OCI-LY1 (cell line): Measurements from ENCODE around the gene KAT2A.

Source experiments
- EZH2 ChIP-seq: fragments of 200-600 bp; sonication (generic), shearing (Covaris generic); IDR thresholded peaks from 2 replicates; pipeline ENCODE4 v1.8.0; 2017; ENCODE audit warnings: borderline replicate concordance, mixed run types, mild to moderate bottlenecking, antibody characterized with exemption, low read length, moderate library complexity, mixed read lengths
- TF ChIP-seq, protein P1 (sequence below): fragments of 200-600 bp; sonication (generic), shearing (Covaris generic); IDR thresholded peaks from 2 replicates; pipeline ENCODE4 v1.5.1; 2017; ENCODE audit warnings: mild to moderate bottlenecking, antibody characterized with exemption, low read length, moderate library complexity, mixed read lengths

DNA sequence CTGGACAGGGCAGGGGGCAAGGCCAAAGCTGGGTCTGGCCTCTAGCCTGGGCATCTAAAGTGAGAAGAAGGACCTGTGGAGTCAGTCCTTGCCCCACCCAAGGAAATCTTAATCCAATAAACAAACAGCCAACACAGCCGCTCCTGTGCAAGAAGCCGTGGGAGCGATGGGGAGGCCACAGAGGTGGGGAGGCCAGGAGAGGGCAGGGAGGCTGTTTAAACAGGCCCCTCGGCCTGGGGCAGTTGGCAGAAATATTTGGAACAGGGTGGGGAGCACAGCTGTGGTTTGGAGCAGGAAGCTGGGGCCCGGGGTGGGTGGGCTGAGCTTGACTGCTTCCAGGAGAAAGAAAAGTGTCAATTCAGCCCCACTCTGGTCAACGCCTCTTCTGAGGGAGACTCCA is 28.2 kb downstream of the KAT2A start:
- TF ChIP-seq, protein P1, sequence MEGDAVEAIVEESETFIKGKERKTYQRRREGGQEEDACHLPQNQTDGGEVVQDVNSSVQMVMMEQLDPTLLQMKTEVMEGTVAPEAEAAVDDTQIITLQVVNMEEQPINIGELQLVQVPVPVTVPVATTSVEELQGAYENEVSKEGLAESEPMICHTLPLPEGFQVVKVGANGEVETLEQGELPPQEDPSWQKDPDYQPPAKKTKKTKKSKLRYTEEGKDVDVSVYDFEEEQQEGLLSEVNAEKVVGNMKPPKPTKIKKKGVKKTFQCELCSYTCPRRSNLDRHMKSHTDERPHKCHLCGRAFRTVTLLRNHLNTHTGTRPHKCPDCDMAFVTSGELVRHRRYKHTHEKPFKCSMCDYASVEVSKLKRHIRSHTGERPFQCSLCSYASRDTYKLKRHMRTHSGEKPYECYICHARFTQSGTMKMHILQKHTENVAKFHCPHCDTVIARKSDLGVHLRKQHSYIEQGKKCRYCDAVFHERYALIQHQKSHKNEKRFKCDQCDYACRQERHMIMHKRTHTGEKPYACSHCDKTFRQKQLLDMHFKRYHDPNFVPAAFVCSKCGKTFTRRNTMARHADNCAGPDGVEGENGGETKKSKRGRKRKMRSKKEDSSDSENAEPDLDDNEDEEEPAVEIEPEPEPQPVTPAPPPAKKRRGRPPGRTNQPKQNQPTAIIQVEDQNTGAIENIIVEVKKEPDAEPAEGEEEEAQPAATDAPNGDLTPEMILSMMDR, result no peak
- TF ChIP-seq EZH2, result no peak
